ENCODE measurements around the gene ICAM1.
"Not testable (repeated sequence)": the region's sequence is repeated elsewhere in the genome, so short reads cannot be mapped to it uniquely, and the experiment has no call there.

The ICAM1 gene, protein sequence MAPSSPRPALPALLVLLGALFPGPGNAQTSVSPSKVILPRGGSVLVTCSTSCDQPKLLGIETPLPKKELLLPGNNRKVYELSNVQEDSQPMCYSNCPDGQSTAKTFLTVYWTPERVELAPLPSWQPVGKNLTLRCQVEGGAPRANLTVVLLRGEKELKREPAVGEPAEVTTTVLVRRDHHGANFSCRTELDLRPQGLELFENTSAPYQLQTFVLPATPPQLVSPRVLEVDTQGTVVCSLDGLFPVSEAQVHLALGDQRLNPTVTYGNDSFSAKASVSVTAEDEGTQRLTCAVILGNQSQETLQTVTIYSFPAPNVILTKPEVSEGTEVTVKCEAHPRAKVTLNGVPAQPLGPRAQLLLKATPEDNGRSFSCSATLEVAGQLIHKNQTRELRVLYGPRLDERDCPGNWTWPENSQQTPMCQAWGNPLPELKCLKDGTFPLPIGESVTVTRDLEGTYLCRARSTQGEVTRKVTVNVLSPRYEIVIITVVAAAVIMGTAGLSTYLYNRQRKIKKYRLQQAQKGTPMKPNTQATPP

GRCh38 chr19:10270616-10271394 is at the start of gene ICAM1:
TSS of gene ICAM1 (plus strand) at chr19:10271120. CDS start at chr19:10271160, 40 bp downstream.
- peak in 1 of 3 donors; percentile 46 for DNase-seq (ENCODE audit: low read depth in 3 of 3, low spot score in 1 of 3)

- DNase-seq (ENCODE audit: low read depth in 3 of 3, low spot score in 1 of 3), result no peak
Measured at GRCh38 chr19:10222201-10222890, 48.6 kb upstream of the ICAM1 start.

DNA sequence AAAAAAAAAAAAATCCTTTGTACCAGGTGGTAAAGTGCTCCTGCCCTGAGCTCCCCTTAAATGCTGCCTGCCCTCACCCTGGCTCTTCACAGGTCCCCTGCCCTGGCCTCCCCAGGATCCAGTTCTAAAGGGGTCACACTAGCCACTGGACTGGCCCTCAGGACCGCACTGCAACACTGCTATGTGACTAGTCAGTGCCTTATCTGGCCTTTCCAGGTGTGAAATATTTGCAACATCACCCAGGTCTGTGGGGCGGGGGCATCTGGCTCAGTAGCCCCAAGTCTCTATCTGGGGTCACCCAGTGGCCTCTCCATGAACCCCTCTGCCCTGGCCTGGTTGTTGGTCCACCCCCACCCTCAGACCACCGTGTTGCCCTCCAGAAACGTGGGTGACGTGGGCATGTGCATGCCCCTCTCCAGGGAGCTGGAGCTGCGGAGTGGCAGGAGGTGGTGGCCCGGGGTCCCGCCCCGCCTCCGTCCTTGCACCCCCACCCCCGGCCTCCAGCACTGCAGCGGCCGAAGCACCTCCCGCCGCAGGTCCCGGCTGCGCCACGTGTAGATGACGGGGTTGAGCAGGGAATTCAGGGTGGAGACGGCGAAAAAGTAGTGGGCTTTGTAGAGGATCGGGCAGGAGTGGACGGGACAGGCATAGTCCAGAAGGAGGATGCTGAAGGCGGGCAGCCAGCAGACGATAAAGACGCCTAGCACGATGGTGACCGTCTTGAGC is 47.3 kb upstream of the ICAM1 start:
- no peak for DNase-seq (ENCODE audit: low read depth in 3 of 3, low spot score in 1 of 3)

- no peak for DNase-seq (ENCODE audit: low read depth in 3 of 3, low spot score in 1 of 3)
Measured at GRCh38 chr19:10224337-10224736, 46.6 kb upstream of the ICAM1 start.

- no peak for DNase-seq (ENCODE audit: low read depth in 3 of 3, low spot score in 1 of 3)
Measured at GRCh38 chr19:10226021-10226375, 44.9 kb upstream of the ICAM1 start.

DNA sequence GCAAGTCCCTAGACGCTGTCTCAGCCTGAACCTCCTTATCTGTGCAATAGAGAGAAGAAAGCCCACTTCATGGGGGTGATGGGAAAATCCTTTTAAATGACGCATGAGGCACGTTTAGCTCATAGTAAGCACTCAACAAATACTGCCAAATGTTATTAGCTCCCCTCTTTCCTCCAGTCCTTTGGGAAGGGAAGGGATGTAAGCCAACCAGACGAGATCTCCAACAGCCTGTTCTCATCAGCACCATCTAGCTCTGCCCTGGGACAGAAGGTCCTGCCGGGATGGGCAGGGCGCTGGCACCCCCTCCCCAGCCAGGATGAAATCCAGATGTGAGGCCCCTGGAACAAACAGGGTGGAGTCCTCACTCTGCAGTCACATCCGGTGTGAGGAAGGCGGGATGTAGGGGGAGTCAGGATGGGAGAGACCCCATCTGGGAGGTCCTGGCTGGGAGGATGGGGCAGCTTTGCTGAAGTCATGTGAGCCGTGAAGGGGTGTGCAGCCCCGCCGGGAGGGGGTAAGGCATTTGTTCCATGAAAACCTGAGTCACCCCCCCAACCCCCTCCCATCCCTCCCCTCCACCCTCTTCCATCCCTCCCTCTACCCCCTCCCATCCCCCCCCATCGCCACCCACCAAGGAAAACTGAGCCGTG is 44.4 kb upstream of the ICAM1 start:
- DNase-seq (ENCODE audit: low read depth in 3 of 3, low spot score in 1 of 3), result no peak

GRCh38 chr19:10227026-10227971 is 43.6 kb upstream of the ICAM1 start:
- DNase-seq (ENCODE audit: low read depth in 3 of 3, low spot score in 1 of 3), result no peak

DNA sequence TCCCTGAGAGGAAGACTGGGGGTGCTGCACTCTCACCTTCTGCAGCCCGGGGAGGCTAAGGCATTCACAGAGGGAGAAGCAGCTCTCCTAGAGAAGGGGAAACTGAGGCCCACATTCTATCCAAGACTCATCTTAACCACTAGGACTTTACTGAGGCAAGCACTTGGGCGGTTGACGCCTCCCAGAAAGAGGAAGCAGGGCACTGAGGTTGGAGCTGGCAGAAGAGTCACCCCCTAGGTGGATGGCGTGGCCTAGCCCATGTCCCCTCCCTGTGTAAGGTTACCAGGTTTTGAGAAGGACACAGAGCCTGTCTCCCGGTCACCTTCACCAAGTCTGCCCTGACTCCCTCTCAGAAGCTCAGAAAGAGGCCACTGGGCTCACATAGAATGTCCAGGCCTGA is 42.5 kb upstream of the ICAM1 start:
- DNase-seq (ENCODE audit: low read depth in 3 of 3, low spot score in 1 of 3), result no peak

DNA sequence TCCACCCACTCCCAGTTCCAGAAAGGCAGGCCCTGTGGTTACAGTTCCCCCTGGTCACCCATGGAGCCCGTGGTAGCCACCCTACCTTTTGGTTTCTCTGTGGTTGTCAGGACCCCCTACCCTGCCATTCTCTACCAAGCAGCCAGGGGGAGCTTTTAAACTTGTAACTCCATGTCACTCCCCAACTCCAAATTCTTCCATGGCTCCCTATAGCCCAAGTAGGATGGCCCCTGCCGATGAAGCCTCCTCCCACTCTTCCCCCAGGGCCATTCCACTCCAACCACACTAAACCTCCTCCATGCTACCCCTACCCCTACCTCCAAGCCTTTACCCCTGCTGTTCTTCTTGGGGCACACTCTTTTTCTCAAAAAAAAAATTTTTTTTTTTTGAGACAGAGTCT is 42.0 kb upstream of the ICAM1 start:
- no peak for DNase-seq (ENCODE audit: low read depth in 3 of 3, low spot score in 1 of 3)

DNA sequence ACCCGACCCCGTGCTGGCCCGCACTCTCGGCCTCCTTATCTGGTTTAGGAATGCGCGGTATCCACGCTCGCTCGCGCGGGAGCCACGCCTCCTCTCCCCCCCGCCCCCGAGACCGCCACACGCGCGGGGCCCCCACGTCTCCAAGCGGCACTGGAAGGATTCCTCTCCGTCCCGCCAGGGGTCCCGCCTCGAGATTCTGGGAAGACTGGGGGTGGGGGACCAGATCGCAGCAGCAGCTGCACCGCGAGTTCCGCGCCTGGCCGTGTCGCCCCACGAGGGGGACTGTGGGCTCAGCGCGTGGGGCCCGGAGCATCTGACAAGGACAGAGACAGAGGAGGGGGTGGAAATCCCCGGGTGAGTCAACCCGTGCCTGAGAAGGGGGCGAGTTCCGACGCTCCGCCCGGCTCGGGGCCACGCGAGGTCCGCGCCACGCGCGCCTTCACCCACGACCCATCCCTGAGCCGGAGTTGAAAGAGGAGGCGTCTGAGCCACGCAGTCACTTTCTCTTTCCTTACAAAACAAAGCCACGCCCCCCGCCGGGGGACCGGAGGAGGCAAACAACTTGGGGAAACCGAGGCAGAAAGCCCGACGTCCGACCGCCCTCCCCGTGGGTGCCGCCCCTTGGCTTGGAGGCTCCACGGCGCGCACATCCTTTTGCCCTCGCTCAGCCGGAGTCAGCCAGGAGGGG is 40.6 kb upstream of the ICAM1 start:
- DNase-seq (ENCODE audit: low read depth in 3 of 3, low spot score in 1 of 3), result peak; percentile 45 to 59 (median 49)

DNA sequence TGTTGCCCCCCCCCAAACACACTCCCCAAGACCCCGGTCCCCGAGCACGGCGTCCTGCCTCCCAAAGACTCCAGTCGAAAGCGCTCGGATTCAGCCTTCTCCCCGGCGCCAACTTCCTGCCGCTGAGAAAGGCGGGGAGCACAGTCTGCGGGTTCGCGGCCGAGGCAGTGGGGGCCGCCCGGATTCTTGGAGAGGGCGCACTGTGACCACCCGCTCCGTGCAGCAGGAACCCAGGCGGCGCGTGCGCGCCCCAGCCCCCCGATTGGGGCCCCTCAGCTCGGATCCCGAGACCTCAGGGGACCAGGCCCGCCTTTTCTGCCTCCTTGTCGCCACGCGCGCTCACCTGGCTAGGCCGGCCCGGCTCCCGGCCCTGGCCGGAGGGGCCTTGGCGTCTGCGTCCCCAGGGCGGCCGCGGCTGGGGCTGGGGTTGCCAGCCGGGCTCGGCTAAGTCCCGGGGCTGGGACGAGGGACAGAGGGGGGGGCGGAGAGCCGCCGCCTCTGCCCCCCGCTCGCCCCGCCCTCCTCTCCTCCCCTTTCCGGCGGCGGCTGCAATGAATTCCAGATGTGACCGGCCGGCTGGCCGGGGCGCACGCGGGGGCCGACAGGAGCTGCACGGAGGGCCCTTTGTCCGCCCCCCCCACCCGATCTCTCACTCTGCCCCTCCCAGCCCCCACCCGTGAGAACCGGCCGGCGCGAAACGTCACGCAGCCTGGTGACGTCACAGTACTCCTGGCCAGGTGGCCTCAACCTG is 39.9 kb upstream of the ICAM1 start, which contains the start of gene S1PR2:
S1PR2 (minus strand) TSS at position 471 of the 751 bp plus-strand sequence. CDS start 6,426 bp downstream, outside the sequence.
- peak in 2 of 3 donors; percentile 31 to 59 for DNase-seq (ENCODE audit: low read depth in 3 of 3, low spot score in 1 of 3)

- DNase-seq (ENCODE audit: low read depth in 3 of 3, low spot score in 1 of 3), result no peak
Measured at GRCh38 chr19:10231612-10232228, 39.2 kb upstream of the ICAM1 start.

DNA sequence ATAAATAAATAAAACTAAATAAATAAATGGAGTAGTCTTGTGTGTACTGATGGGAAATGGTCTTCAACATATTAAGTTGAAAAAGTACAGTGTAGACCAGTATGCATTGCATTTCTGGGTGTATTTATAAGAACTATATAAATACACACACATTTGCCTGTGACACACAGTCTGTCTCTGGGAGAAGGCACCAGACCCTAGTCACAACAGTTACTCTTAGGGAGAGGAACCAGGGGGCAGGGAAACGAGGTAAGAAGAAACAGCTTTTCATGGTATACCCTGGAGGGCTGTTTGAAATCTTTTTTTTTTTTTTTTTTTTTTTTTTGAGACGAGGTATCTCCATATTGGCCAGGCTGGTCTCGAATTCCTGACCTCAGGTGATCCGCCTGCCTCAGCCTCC is 37.0 kb upstream of the ICAM1 start:
- no peak for DNase-seq (ENCODE audit: low read depth in 3 of 3, low spot score in 1 of 3)

DNA sequence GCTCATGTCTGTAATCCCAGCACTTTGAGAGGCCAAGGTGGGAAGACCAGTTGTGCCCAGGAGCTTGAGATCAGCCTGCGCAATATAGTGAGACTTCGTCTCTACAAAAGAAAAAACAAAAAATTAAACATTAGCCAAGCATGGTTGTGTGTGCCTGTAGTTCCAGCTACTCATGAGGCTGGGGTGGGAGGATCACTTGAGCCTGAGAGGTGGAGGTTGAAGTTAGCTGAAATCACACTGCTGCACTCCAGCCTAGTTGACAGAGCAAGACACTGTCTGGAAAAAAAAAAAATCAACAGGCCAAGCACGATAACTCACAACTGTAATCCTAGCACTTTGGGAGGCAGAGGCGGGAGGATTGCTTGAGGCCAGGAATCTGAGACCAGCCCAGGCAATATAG is 35.9 kb upstream of the ICAM1 start:
- DNase-seq (ENCODE audit: low read depth in 3 of 3, low spot score in 1 of 3), result no peak

- not testable (repeated sequence) for DNase-seq (ENCODE audit: low read depth in 3 of 3, low spot score in 1 of 3)
Measured at GRCh38 chr19:10235409-10235808, 35.5 kb upstream of the ICAM1 start.

DNA sequence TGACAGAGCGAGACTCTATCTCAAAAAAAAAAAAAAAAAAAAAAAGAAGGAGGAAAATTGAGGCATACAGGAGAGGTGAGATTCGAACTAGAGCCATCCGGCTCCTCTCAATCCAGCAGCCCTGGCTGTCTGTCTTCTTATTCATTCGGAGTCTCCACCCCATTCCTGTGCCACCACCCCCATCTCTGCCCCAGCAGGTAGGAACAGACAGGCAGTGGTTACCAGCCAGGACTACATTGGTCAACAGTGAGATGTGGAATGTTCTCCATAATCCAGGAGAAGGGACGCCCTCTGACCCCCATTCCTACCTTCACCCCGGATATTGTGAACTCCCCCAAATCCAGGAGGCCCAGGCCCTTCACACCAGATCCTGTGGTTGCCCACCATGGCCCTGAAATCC is 33.2 kb upstream of the ICAM1 start:
- DNase-seq (ENCODE audit: low read depth in 3 of 3, low spot score in 1 of 3), result no peak

GRCh38 chr19:10238172-10238783 is 32.6 kb upstream of the ICAM1 start:
- no peak for DNase-seq (ENCODE audit: low read depth in 3 of 3, low spot score in 1 of 3)
